Stimulated activated CD4-positive, alpha-beta T cell treated with anti-CD3 and anti-CD28 coated beads, TNF-alpha, amount 100 ng/mL, for 24 hours (primary cell): ENCODE data around the gene CDR2L.
"Not testable (repeated sequence)": the region's sequence is repeated elsewhere in the genome, so short reads cannot be mapped to it uniquely, and the experiment has no call there.

Experiments used
- DNase-seq, 3 experiments: peaks; one replicate each; pipeline ENCODE4 v3.0.0-alpha.2; 2020; ENCODE audit warnings: low read depth in 3 of 3

CDR2L gene

DNA sequence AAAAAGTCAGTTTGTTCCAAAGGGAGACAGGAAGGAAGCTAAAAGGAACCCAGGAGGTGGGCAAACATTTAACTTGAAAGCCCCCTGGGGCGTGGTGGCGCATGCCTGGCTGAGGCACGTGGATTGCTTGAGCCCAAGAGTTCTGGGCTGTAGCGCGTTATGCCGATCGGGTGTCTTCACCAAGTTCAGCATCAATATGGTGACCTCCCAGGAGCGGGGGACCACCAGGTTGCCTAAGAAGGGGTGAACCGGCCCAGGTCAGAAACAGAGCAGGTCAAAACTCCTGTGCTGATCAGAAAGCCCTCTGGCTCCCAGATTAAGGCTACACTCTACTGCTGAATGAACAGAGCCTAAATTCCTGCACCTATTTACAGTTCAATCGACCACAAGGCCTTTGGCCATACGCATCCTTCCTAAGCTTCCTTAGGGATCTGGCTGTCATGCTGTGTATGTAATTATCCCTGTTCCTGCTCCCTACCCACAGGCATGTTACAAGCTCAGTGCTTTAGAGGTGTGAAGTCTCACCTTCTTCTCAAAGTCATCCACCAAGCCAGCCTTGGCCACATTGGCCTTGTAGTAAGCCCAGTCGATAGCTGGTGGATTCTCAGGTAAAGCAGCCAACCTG, 54.3 kb downstream of the CDR2L start:
- DNase-seq: no peak

DNA sequence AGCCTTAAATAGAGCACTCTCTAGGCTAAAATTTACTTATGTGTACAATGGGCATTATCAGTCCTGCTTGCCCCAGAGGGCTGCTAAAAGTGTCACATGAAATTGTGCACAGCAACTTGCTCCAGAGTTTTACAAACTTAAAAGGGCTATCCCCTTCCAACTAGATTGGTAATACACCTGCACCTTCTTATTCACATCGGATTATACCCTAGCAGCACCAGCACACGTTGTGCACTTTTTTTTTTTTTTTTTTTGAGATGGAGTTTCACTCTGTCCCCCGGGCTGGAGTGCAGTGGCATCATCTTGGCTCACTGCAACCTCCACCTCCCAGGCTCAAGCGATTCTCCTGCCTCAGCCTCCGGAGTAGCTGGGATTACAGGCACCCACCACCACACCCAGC, 56.4 kb downstream of the CDR2L start:
- DNase-seq: not testable (repeated sequence)

DNA sequence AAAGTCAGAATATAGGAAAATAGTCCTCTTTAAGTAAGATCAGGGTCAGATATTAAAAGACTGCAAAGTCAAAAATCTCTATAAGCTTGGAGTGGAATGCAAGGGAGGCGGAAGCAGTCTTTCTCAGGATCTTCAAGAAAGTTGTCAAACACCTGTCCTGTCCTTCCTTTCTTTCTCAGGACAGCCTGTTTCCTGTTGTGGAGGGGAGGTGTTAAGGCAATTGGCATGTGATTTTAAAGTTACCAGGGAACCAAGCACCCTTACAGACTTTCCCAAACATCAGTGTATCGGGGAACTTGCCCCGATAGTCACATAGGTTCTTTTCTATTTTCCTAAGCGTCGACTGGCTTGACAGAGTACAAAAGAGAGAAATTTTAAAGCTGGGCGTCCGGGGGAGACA, 57.3 kb downstream of the CDR2L start:
- no peak for DNase-seq

DNA sequence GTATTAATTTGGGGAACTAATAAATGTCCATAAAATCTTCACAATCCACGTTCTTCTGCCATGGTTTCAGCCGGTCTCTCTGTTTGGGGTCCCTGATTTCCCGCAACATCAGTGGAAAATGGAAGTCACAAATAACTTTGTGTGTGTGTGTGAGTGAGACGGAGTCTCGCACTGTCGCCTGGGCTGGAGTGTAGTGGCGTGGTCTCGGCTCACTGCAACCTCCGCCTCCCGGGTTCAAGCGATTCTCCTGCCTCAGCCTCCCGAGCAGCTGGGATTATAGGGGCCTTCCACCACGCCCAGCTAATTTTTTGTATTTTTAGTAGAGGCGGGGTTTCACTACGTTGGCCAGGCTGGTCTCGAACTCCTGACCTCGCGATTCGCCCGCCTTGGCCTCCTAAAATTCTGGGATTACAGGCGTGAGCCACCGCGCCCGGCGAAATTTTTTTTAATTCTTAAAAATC, 58.5 kb downstream of the CDR2L start:
- peak in 1 of 3 experiments; percentile 45 for DNase-seq

DNA sequence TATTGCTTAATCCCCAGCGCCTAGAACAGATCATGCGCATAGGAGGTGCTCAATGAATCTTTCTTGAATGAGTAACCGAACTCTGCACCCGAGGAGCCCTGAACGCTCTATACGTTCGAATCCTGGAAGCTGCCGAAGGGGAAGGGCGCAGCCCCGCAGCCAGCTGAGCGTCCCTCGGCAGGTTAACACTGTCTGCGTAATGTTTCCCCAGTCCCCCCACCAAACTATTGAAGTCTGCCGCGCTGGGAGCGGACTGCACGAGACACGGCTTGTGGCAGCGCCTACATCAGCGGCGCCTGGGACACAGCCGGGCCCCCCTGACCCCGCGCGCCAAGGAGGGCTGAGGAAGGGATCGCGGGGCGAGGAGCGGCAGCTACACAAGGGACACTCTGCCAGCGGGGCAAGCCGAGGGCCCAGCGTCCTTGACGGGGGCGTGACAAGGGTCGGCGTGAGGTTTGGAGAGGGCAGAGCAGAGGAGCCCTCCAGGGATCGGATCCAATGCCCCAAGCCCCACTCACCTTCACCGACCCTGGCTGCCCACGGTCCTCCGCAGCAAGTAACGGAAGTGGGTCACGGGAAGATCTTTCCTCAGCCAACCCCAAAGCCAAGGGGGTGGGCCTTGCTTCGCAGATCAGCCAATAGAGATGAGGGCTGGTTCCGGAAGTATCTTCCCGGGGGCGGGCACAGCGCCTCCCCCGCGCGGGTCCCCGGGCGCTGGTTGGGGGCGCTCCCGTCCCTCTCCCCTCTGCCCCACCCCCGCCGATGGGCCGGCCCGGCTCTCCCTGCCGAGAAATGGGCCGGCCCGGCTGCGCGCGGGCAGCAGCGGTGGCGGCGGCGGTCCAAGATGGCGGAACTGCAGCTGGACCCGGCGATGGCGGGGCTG, 59.2 kb downstream of the CDR2L start, which contains the start of the genes ATP5PD and KCTD2:
TSS of gene ATP5PD (minus strand) at position 563 of the 883 bp plus-strand sequence. CDS start 4,319 bp downstream, outside the sequence.
TSS of gene KCTD2 (plus strand) at position 819 of the 883 bp plus-strand sequence. CDS start at position 845, 26 bp downstream.
- DNase-seq: peak; percentile 87 to 96 (median 90)

DNA sequence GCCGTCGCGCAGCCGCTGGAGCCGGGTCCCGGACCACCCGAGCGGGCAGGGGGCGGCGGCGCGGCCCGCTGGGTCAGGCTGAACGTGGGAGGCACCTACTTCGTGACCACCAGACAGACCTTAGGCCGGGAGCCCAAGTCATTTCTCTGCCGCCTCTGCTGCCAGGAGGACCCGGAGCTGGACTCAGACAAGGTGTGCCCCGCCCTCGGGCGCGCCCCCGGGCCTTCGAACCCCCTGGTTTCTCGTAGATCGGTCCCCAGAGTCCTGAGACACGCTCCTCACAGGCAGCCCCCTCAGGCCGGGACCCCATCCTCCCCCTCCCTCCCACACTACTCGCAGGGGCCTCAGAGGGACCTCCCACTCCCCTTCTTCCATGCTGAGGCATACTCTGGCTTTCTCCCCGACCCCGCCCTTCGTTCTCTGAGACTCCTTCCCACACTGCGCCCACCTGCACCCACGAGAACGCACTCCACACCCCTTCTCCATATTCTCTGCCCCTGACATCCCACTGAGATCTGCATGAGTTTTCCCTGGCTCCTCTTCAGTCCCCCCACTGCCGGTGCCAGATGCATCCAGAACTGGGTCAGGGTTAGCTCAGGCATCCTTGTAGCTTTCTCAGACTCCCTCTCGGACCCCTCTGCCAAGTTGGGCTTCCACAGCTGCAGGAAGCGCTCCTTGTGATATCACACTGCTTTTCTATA, 60.1 kb downstream of the CDR2L start:
- no peak for DNase-seq

DNA sequence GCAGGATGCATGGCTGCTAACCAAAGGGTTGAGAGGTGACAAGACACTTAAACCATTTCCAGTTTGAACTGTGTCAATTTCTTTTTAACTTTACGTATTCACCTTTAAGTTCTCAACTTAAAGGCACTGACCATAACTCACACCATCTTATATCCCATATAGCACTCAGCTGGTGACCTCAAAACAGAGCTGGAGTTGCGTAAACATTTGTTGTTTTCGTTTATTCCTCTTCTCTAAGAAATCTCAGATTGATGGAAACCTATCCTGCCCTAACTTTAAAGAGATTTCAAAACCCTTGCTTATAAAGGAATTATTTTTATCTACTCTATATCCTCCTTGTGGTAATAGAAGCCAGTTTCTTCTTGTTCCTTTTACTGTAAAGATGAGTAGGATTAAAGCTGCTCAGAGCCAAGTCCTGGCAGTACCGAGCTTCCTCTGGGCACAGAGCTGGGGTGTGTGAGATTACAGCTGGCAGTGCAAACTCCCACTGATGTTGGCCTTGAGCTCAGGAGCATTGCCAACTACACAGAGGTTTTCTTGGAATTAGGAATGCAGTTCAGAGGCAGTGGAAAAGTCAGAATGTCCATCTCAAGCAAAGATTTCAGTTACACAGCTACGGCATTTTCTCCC, 60.9 kb downstream of the CDR2L start:
- DNase-seq: no peak

DNA sequence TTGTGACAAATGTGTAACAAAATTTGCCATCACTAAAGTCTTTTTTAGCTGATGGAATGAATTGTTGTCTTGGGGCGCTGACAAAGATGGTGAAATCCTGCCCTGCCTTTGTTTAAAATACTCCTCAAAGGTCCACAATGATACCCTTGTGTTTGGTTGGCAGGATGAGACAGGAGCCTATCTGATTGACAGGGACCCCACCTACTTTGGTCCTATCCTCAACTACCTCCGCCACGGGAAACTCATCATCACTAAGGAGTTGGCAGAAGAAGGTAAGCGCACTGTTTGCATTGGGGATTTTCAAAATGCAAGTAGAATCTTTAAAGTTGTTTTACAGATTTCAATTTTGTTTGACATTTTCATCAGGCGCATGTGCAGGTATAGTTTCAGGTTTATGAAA, 61.6 kb downstream of the CDR2L start:
- DNase-seq: no peak

DNA sequence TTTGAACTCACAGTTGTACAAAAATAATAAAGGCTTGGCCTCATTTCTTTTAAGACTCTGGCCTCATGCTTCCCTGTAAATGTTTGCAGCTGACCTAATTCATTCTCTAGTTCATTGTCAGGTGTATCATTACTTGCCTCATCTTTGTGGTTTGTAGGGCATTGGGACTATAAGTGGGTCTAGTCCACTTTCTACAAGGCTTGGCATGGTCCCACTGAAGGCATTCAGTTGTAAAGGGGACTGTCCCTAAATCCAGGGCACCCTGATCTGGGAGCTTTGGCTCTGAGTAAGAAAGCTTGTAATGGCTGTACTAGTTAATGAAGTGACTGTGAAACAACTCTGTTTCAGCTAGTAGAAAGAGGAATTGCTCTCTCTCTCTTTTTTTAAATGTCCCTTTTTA, 62.3 kb downstream of the CDR2L start:
- no peak for DNase-seq

DNA sequence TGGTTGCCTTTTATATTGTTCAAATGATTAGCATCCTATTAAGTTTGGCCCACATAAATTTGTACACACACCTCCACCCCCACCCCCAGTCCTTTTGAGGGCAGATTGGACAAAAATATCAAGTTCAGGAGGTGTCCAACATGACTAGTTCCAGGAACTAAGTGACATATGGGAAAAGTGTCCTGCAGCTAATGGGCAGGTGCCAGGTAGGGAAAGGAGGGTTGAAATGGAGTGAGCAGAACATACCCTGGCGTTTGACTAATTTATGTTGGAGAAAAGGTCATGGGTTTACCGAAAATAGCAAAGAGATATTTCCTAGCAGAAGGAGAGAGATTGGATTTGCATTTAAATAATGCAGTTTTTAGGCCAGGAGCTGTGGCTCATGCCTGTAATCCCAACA, 64.5 kb downstream of the CDR2L start:
- DNase-seq: no peak
